HG03097 (cell line): Measurements from ENCODE around the gene USP24.
"Not testable (repeated sequence)": the region's sequence is repeated elsewhere in the genome, so short reads cannot be mapped to it uniquely, and the experiment has no call there.

Source experiments
- ATAC-seq: cut with Tn5 transposase; IDR thresholded peaks from one replicate; pipeline ENCODE4 v1.9.1; 2021; ENCODE audit not compliant: unreplicated experiment, low FRiP score

The USP24 gene

GRCh38 chr1:55043011-55043410, 172.2 kb downstream of the USP24 start:
- ATAC-seq = no peak

- ATAC-seq = no peak
These were observed 173.6 kb downstream of the USP24 start for GRCh38 chr1:55041613-55042012.

GRCh38 chr1:55040933-55041494, 174.2 kb downstream of the USP24 start:
- no peak for ATAC-seq

- no peak for ATAC-seq
These were observed 174.9 kb downstream of the USP24 start for GRCh38 chr1:55040083-55040932.

GRCh38 chr1:55039342-55040082, 175.7 kb downstream of the USP24 start, which contains the start of gene PCSK9:
Gene PCSK9 (plus strand): TSS chr1:55039548. CDS start chr1:55039838, 290 bp downstream.
- no peak for ATAC-seq

GRCh38 chr1:55038974-55039341, 176.2 kb downstream of the USP24 start:
- no peak for ATAC-seq

- no peak for ATAC-seq
These were observed 176.7 kb downstream of the USP24 start for GRCh38 chr1:55038552-55038838.

- ATAC-seq = no peak
These were observed 177.2 kb downstream of the USP24 start for GRCh38 chr1:55037733-55038551.

GRCh38 chr1:55035904-55036303, 179.3 kb downstream of the USP24 start:
- no peak for ATAC-seq

GRCh38 chr1:55034476-55035133, 180.6 kb downstream of the USP24 start:
- no peak for ATAC-seq

GRCh38 chr1:55033265-55033614, 181.9 kb downstream of the USP24 start:
- ATAC-seq = no peak

- ATAC-seq = not testable (repeated sequence)
These were observed 184.1 kb downstream of the USP24 start for GRCh38 chr1:55031098-55031497.

GRCh38 chr1:55026682-55027081, 188.5 kb downstream of the USP24 start:
- not testable (repeated sequence) for ATAC-seq

GRCh38 chr1:55024163-55024562, 191.0 kb downstream of the USP24 start:
- not testable (repeated sequence) for ATAC-seq

- no peak for ATAC-seq
These were observed 193.1 kb downstream of the USP24 start for GRCh38 chr1:55021942-55022546.

- no peak for ATAC-seq
These were observed 196.8 kb downstream of the USP24 start for GRCh38 chr1:55018395-55018794.
